GM12872 (cell line): ENCODE results near the gene TTLL11.

Source experiments
- CTCF ChIP-seq: IDR thresholded peaks from 3 replicates; pipeline ENCODE4 v1.5.1; 2011; ENCODE audit warnings: low read depth, mild to moderate bottlenecking, low read length, moderate library complexity; ENCODE audit not compliant: insufficient read depth

The TTLL11 gene

GRCh38 chr9:121812159-121812735 lies 280.9 kb downstream of the TTLL11 start:
- TF ChIP-seq CTCF = no peak

GRCh38 chr9:121811751-121812150 lies 281.4 kb downstream of the TTLL11 start:
- TF ChIP-seq CTCF = no peak

DNA sequence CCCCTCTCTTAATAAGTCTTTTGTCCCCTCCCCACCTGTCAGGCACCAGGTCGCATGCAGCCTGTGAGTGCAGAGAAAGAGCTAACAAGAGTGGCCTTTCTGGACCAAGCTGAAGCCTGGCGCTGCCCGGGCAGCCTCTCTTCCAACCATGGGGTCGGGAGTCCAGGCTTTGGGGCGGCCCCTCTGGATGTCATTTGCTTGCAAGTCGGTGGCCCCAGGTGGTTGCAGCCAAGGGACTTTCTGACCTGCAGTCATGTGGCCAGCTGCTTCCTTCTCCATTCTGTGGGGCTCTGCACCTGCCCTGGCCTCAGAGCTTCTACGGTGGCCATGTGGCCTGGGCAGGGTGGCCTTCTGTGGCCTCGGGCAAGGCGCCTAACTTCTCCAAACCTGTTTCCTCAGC lies 282.0 kb downstream of the TTLL11 start:
- no peak for TF ChIP-seq CTCF

GRCh38 chr9:121810489-121810888 lies 282.6 kb downstream of the TTLL11 start:
- no peak for TF ChIP-seq CTCF

- no peak for TF ChIP-seq CTCF
These were observed 283.6 kb downstream of the TTLL11 start for GRCh38 chr9:121809356-121810050.

DNA sequence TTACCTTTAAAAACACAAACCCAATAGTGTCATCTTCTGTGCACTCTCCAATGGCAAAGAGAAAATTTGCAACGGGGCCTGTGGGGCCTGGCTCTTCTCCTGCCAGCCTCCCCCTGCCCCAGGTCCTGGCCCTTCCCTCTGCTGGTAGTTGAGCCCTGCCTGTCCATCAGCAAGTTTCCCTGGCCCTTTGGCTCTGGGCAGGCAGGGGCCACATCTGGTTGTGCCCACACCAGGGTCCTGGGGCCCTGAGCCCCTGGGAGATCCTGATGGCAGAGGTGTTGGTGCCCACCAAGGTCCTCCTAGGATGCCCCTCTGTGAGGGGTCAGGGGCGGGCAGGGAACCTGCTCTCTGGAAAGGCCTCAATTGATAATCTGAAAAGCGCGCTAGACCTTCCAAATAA lies 284.3 kb downstream of the TTLL11 start:
- TF ChIP-seq CTCF = no peak

DNA sequence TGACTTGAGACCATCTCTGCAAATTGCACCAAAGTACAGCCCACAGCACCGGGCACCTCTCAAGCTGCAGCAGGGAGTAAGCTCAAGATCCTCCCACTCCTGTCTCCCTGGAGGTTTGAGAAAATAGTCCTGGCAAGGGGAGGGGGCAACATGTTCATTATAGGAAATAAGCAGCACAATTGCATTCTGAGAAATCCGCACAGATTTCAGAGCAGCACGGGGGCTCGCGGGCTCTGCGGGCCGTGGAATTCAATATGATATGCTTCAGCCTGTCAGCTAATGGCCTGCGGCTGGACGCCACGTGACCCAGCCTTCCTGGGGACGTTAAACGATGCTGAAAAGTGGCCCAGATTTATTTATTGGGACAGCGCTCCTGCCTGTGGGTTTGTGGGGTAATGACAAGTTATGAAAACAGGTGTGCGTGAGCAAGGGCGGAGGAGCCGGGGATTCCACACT lies 285.3 kb downstream of the TTLL11 start:
- no peak for TF ChIP-seq CTCF
